Mesenteric fat pad (tissue), 1 donor: ENCODE measurements around the gene PCDHB9. TPM values are rescaled to one million over a fixed set of nuclear protein-coding genes. Genes with fewer than 3 reads are reported as not detected.
"Not testable (repeated sequence)": the region's sequence is repeated elsewhere in the genome, so short reads cannot be mapped to it uniquely, and the experiment has no call there.

Experiments used
- DNase-seq: peaks from one replicate; pipeline ENCODE4 v3.0.0-alpha.2; 2020; ENCODE audit warnings: low spot score
- total RNA-seq: library from RNA; stranded (reverse); fragmentation: NEBNext Ultra II Directional; extraction: Animal tissue kit (Norgen Biotek cat#: 25700); gene quantifications from one replicate; pipeline ENCODE4 v1.2.1, GENCODE V29; 2021
- donor health status: DM: yes; HTN: yes; CAD: no.

Gene PCDHB9
- total RNA-seq, 1 donor from 2014 or later, result 1.0 TPM

DNA sequence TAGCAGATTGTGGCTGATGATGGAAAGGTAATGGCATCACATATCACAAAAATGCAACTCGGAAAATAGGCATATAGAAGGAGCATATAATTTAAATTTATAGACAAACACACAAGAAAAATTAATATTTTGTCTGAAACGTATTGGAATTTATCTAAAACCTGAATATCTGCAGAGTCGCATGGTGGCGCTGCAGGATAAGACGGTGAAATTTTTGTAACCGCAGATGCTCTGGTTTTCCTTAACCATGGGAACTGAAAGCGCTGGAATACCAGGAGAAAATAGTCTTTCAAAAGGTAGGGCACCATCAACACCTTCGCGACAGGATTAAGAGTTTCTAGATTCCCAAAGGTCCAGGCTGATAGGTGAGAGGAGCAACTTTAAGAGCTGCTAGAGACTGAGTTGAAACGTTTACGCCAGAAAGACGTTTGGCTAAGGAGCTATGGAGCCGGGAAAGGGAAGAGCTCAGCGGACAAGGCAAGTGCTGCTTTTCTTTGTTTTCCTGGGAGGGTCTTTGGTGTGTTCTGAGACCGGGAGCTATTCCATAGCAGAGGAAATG, 47.2 kb downstream of the PCDHB9 start:
- no peak for DNase-seq

DNA sequence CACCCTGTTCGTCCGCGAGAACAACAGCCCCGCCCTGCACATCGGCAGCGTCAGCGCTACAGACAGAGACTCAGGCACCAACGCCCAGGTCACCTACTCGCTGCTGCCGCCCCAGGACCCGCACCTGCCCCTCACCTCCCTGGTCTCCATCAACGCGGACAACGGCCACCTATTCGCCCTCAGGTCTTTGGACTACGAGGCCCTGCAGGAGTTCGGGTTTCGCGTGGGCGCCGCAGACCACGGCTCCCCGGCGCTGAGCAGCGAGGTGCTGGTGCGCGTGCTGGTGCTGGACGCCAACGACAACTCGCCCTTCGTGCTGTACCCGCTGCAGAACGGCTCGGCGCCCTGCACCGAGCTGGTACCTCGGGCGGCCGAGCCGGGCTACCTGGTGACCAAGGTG, 49.0 kb downstream of the PCDHB9 start:
- not testable (repeated sequence) for DNase-seq

DNA sequence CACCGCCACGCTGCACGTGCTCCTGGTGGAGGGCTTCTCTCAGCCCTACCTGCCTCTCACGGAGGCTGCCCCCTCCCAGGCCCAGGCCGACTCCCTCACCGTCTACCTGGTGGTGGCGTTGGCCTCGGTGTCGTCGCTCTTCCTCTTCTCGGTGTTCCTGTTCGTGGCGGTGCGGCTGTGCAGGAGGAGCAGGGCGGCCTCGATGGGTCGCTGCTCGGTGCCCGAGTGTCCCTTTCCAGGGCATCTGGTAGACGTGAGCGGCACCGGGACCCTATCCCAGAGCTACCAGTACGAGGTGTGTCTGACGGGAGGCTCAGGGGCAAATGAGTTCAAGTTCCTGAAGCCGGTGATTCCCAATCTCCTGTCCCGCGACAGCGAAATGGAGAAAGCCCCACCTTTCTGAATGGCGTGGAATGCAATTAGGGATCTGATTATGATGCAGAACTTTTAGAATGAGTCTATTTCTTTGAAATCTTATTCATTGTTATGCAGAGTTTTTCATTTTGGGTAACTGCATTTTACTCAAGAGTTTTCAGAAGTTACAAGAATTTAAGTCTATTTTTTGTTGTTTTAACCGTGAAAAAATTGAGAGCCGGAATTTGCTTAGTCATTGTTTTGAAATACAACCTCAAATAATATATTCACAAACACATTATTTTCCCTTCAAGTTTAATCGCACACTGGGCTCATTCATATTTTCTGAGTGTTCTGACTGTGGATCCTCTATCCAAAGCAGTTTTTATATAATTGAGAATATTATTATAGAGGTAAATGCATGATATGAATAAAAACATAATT, 49.8 kb downstream of the PCDHB9 start:
- DNase-seq, result no peak

Other genes starting within 250 kb of the PCDHB9 start
- gene PCDHAC2, start 220.7 kb upstream of the PCDHB9 start, total RNA-seq, result 1.1 TPM
- not detected for gene PCDHB1, start 135.8 kb upstream of the PCDHB9 start, total RNA-seq
- 3.4 TPM for gene PCDHB2, start 92.5 kb upstream of the PCDHB9 start, total RNA-seq
- gene PCDHB3, start 86.7 kb upstream of the PCDHB9 start, total RNA-seq, result 3.6 TPM
- gene PCDHB4, start 65.3 kb upstream of the PCDHB9 start, total RNA-seq, result 2.5 TPM
- 1.5 TPM for gene PCDHB5, start 52.0 kb upstream of the PCDHB9 start, total RNA-seq
- gene PCDHB6, start 37.1 kb upstream of the PCDHB9 start, total RNA-seq, result 0.48 TPM
- gene PCDHB7, start 14.5 kb upstream of the PCDHB9 start, total RNA-seq, result 1.6 TPM
- gene PCDHB8, start 9.4 kb upstream of the PCDHB9 start, total RNA-seq, result 2.4 TPM
- gene PCDHB16, start 4.8 kb upstream of the PCDHB9 start, total RNA-seq, result 1.6 TPM
- gene PCDHB10, start 5.2 kb downstream of the PCDHB9 start, total RNA-seq, result 1.4 TPM
- gene PCDHB11, start 12.5 kb downstream of the PCDHB9 start, total RNA-seq, result 2.0 TPM
- gene PCDHB12, start 21.6 kb downstream of the PCDHB9 start, total RNA-seq, result 3.3 TPM
- gene PCDHB13, start 26.8 kb downstream of the PCDHB9 start, total RNA-seq, result 2.8 TPM
- gene PCDHB14, start 36.2 kb downstream of the PCDHB9 start, total RNA-seq, result 1.9 TPM
- 3.4 TPM for gene PCDHB15, start 58.2 kb downstream of the PCDHB9 start, total RNA-seq
- 0.61 TPM for gene SLC25A2, start 116.9 kb downstream of the PCDHB9 start, total RNA-seq
- gene TAF7, start 133.6 kb downstream of the PCDHB9 start, total RNA-seq, result 53.9 TPM
- 0.48 TPM for gene PCDHGA1, start 143.4 kb downstream of the PCDHB9 start, total RNA-seq
- 3.7 TPM for gene PCDHGA2, start 151.6 kb downstream of the PCDHB9 start, total RNA-seq
- gene PCDHGA3, start 156.7 kb downstream of the PCDHB9 start, total RNA-seq, result 2.2 TPM
- 1.3 TPM for gene PCDHGB1, start 162.9 kb downstream of the PCDHB9 start, total RNA-seq
- gene PCDHGA4, start 167.9 kb downstream of the PCDHB9 start, total RNA-seq, result 4.7 TPM
- gene PCDHGB2, start 172.8 kb downstream of the PCDHB9 start, total RNA-seq, result 3.1 TPM
- 2.7 TPM for gene PCDHGA5, start 177.0 kb downstream of the PCDHB9 start, total RNA-seq
- 2.7 TPM for gene PCDHGB3, start 183.1 kb downstream of the PCDHB9 start, total RNA-seq
- 3.1 TPM for gene PCDHGA6, start 186.7 kb downstream of the PCDHB9 start, total RNA-seq
- gene PCDHGA7, start 195.6 kb downstream of the PCDHB9 start, total RNA-seq, result 1.9 TPM
- 3.2 TPM for gene PCDHGB4, start 200.5 kb downstream of the PCDHB9 start, total RNA-seq
- gene PCDHGA8, start 205.5 kb downstream of the PCDHB9 start, total RNA-seq, result 0.87 TPM
- gene PCDHGB5, start 210.8 kb downstream of the PCDHB9 start, total RNA-seq, result 5.9 TPM
- gene PCDHGA9, start 215.6 kb downstream of the PCDHB9 start, total RNA-seq, result 3.9 TPM
- gene PCDHGB6, start 220.9 kb downstream of the PCDHB9 start, total RNA-seq, result 5.3 TPM
- gene PCDHGA10, start 225.8 kb downstream of the PCDHB9 start, total RNA-seq, result 4.2 TPM
- 8.1 TPM for gene PCDHGB7, start 230.5 kb downstream of the PCDHB9 start, total RNA-seq
- 3.1 TPM for gene PCDHGA11, start 233.9 kb downstream of the PCDHB9 start, total RNA-seq
- gene PCDHGA12, start 243.3 kb downstream of the PCDHB9 start, total RNA-seq, result 4.6 TPM